NCI-H2171 treated with DMSO at 0.1 percent for 48 hours (cell line): ENCODE results near the gene TMEM41B.
"Not testable (repeated sequence)": the region's sequence is repeated elsewhere in the genome, so short reads cannot be mapped to it uniquely, and the experiment has no call there.

Experiments
- DNase-seq: peaks from one replicate; lab custom pipeline; 2025; lab: John Stamatoyannopoulos, UW

TMEM41B gene

GRCh38 chr11:9259981-9260837 is 54.2 kb downstream of the TMEM41B start:
- no peak for DNase-seq

DNA sequence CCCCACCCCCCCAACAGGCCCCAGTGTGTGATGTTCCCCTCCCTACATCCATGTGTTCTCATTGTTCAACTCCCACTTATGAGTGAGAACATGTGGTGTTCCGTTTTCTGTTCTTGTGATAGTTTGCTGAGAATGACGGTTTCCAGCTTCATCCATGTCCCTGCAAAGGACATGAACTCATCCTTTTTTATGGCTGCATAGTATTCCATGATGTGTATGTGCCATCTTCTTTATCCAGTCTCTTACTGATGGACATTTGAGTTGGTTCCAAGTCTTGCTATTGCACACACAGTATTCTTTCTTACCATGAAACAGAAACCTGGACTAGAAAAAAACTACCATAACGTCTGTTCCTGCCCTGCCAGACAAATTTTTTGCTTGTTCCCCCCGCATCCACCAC is 56.1 kb downstream of the TMEM41B start:
- not testable (repeated sequence) for DNase-seq

DNA sequence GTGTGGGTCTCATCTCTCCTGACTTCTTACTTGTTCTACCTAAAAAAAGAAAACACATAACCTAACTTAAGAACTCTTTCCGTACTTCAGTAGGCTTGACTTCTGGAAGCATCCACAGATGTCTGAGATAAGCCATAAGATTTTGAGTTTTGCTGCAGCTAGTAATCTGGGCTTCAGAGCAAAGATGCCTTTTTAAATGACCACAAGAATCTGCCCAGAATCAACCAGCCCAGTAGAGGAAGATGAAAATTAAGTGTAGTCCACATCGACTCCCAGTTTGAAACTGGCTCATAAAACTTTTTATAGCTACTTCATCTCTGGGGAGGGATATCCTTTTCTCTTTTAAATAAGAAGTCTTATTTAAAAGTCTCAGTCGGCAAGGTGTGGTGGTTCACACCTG is 60.0 kb downstream of the TMEM41B start:
- no peak for DNase-seq

- no peak for DNase-seq
Observed at GRCh38 chr11:9253086-9253485, 61.3 kb downstream of the TMEM41B start.

DNA sequence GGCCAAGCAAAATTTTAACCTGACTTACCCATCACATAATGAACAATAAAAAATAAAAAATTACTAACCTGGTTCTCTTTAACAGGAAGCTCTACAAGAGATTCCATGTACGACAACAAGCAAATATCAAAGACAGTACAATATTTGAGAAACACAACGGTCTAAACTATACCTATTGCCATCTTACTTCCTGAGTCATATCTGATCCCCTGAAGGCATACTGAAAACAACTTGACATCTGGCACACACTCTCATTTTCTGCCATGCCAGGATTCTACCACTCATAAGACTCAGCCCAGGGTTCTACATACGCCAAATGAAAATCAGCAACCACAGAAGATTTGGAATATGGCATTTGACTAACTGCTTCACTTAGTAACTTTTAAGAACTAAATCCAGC is 63.1 kb downstream of the TMEM41B start:
- peak; percentile 72 for DNase-seq

DNA sequence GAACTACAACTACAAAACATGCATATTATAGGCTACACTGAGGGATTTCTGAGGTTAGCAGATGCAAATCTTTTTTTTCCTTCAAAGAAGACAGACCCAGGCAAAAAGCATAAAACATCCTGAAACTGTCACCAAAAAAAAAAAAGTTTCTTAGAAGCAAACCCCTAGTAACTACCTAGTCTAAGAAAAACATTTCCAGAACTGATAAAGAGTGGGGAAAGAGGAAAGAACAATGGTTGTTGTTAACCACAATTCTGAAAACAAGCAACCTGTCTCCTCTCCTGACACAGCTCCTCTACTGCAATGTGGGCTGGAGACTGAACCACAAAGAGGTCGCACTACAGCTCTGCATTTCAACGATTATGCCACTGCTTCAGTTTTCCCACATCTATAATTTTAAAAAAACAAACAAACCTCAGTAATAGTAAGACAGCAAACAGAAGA is 64.2 kb downstream of the TMEM41B start:
- DNase-seq = no peak

- DNase-seq = no peak
Observed at GRCh38 chr11:9249252-9249651, 65.1 kb downstream of the TMEM41B start.

DNA sequence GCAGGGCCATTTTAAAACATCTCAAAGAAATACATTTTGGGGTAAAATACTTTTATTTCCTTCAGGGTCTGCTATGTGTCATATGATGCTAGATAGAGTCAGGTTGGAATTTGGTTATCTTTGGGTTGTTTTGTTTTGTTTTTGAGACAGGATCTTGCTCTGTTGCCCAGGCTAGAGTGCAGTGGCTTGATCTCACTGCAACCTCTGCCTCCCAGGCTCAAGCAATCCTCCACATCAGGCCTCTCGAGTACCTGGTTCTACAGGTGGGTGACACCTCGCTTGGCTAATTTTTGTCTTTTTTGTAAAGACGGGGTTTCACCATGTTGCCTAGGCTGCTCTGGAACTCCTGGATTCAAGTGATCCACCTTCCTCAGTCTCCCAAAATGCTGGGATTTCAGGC is 66.5 kb downstream of the TMEM41B start:
- DNase-seq = no peak

- DNase-seq = not testable (repeated sequence)
Observed at GRCh38 chr11:9236242-9236641, 78.2 kb downstream of the TMEM41B start.

- DNase-seq = no peak
Observed at GRCh38 chr11:9232482-9232881, 81.9 kb downstream of the TMEM41B start.

DNA sequence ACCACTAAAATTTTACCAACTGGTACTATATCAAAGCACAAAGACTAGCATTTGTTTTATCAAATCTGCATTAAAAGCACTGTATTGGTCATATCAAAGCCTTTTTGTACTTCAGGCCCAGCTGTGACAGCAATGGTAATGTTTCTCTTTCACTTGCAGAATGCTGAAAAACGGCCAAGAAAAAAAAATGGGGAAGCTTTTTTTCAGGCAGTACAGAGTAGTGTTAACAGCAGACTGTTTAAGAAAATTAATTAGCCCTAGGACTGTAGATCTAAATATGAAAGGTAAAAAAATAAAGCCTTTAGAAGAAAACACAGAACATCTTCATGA is 82.6 kb downstream of the TMEM41B start:
- DNase-seq = no peak
